Trophoblast cell (in vitro differentiated cells and primary cell): ENCODE measurements around the gene TTC36.

Experiments
- DNase-seq, 2 donors: peaks; one replicate each; pipeline ENCODE4 v3.0.0-alpha.2; 2016
- H2AFZ ChIP-seq: 2 replicates; pipeline ENCODE4 v1.6.1; 2013; ENCODE audit warnings: low read length, moderate library complexity, mild to moderate bottlenecking; ENCODE audit not compliant: insufficient read depth, poor library complexity
- H2AK5ac ChIP-seq: 2 replicates; pipeline ENCODE4 v1.6.1; 2013; ENCODE audit warnings: mild to moderate bottlenecking, low read length
- H2BK120ac ChIP-seq: 2 replicates; pipeline ENCODE4 v1.6.1; 2013; ENCODE audit warnings: low read length, mild to moderate bottlenecking, moderate library complexity; ENCODE audit not compliant: insufficient read depth, poor library complexity
- H2BK12ac ChIP-seq: 2 replicates; pipeline ENCODE4 v1.6.1; 2013; ENCODE audit warnings: mild to moderate bottlenecking, low read length, moderate library complexity
- H2BK5ac ChIP-seq: 2 replicates; pipeline ENCODE4 v1.6.1; 2013; ENCODE audit warnings: low read length, low read depth, moderate library complexity, mild to moderate bottlenecking; ENCODE audit not compliant: poor library complexity
- H3K14ac ChIP-seq: 2 replicates; pipeline ENCODE4 v1.6.1; 2013; ENCODE audit warnings: mild to moderate bottlenecking, low read length
- H3K18ac ChIP-seq: 2 replicates; pipeline ENCODE4 v1.6.1; 2013; ENCODE audit warnings: mild to moderate bottlenecking, low read length
- H3K23ac ChIP-seq: 2 replicates; pipeline ENCODE4 v1.6.1; 2013; ENCODE audit warnings: low read length
- H3K27ac ChIP-seq: 2 replicates; pipeline ENCODE4 v1.5.1; 2013; ENCODE audit warnings: low read depth, mild to moderate bottlenecking, inconsistent platforms, low read length, moderate library complexity
- H3K27me3 ChIP-seq: 2 replicates; pipeline ENCODE4 v1.6.1; 2013; ENCODE audit warnings: inconsistent platforms, mild to moderate bottlenecking, low read length, moderate library complexity; ENCODE audit not compliant: insufficient read depth
- H3K36me3 ChIP-seq, 2 experiments: 1 replicate in 1 of 2; 2 replicates in 1 of 2; pipeline ENCODE4 v1.6.1; 2013; ENCODE audit warnings: low read length in 2 of 2, mild to moderate bottlenecking in 2 of 2, moderate library complexity in 1 of 2; ENCODE audit not compliant: insufficient read depth in 2 of 2, control insufficient read depth in 1 of 2
- H3K4ac ChIP-seq: 2 replicates; pipeline ENCODE4 v1.6.1; 2013; ENCODE audit warnings: low read depth, mild to moderate bottlenecking, low read length, moderate library complexity
- H3K4me1 ChIP-seq, 2 experiments: 1 replicate in 1 of 2; 2 replicates in 1 of 2; pipeline ENCODE4 v1.6.1; 2013; ENCODE audit warnings: low read length in 2 of 2, mild to moderate bottlenecking in 2 of 2, moderate library complexity in 1 of 2; ENCODE audit not compliant: insufficient read depth in 2 of 2, control insufficient read depth in 1 of 2
- H3K4me2 ChIP-seq: 2 replicates; pipeline ENCODE4 v1.6.1; 2013; ENCODE audit warnings: inconsistent platforms, mild to moderate bottlenecking, low read length, moderate library complexity
- H3K4me3 ChIP-seq: 2 replicates; pipeline ENCODE4 v1.5.1; 2013; ENCODE audit warnings: mild to moderate bottlenecking, low read depth, low read length, inconsistent platforms
- H3K79me1 ChIP-seq: one replicate; pipeline ENCODE4 v1.6.1; 2013; ENCODE audit warnings: low read length
- H3K79me2 ChIP-seq: 2 replicates; pipeline ENCODE4 v1.6.1; 2013; ENCODE audit warnings: low read length, mild to moderate bottlenecking; ENCODE audit not compliant: control insufficient read depth, insufficient read depth, poor library complexity
- H3K9ac ChIP-seq: 2 replicates; pipeline ENCODE4 v1.6.1; 2013; ENCODE audit warnings: mild to moderate bottlenecking, low read length
- H3K9me3 ChIP-seq: 2 replicates; pipeline ENCODE4 v1.6.1; 2013; ENCODE audit warnings: low read depth, mild to moderate bottlenecking, control low read depth, inconsistent platforms, low read length; ENCODE audit not compliant: insufficient read depth
- H4K12ac ChIP-seq: 2 replicates; pipeline ENCODE4 v1.6.1; 2013; ENCODE audit warnings: low read depth, mild to moderate bottlenecking, low read length, moderate library complexity
- H4K8ac ChIP-seq: 2 replicates; pipeline ENCODE4 v1.6.1; 2013; ENCODE audit warnings: low read depth, mild to moderate bottlenecking, low read length, moderate library complexity
- H4K91ac ChIP-seq: one replicate; pipeline ENCODE4 v1.6.1; 2013; ENCODE audit warnings: low read depth, mild to moderate bottlenecking, low read length, moderate library complexity
- WGBS: extraction: QIAGEN DNeasy Blood & Tissue Kit; methylation state at CpG from one replicate; pipeline ENCODE4 v1.1.7; 2013; ENCODE audit warnings: missing lambda C conversion rate; ENCODE audit not compliant: insufficient read length, insufficient coverage; ENCODE audit errors: extremely low coverage; 5-methylcytosine and 5-hydroxymethylcytosine counted together

Gene TTC36

GRCh38 chr11:118528511-118528910 is 1.2 kb downstream of the TTC36 start:
- H3K9me3 ChIP-seq: no peaks in the 10 kb centered on the region

GRCh38 chr11:118529584-118530175 is 2.4 kb downstream of the TTC36 start:
- Histone ChIP-seq H2BK120ac (no peak overlapping the region), H3K79me2 (peaks cover 9% of the 10 kb centered on the region), H4K12ac (no peak overlapping the region), H2AK5ac (no peak overlapping the region), H3K27ac (no peak overlapping the region), H3K36me3 (peaks cover 13 to 21% of the 10 kb centered on the region in 2 experiments), H3K79me1 (peaks cover 14% of the 10 kb centered on the region), H4K91ac (no peak overlapping the region), H3K9me3 (no peaks in the 10 kb centered on the region), H3K18ac (no peak overlapping the region), H4K8ac (no peak overlapping the region), H3K4me3 (no peak overlapping the region), H2BK12ac (no peak overlapping the region), H3K9ac (no peak overlapping the region), H2BK5ac (no peak overlapping the region), H2AFZ (no peak overlapping the region), H3K27me3 (no peaks in the 10 kb centered on the region), H3K4me1 (peaks cover 10 to 15% of the 10 kb centered on the region in 2 experiments), H3K23ac (no peak overlapping the region), H3K14ac (no peak overlapping the region), H3K4me2 (no peak overlapping the region), H3K4ac (no peak overlapping the region)
- DNase-seq: no peak
- WGBS: no CpG with 5 or more reads among the region's 5 CpGs

More at GRCh38 chr11:118528511-118528910, 1.2 kb downstream of the TTC36 start:
- Histone ChIP-seq H3K36me3 (peaks cover 10 to 20% of the 10 kb centered on the region in 2 experiments), H3K27ac (no peak overlapping the region), H2BK5ac (no peak overlapping the region), H3K4ac (no peak overlapping the region), H3K79me2 (peaks cover 9% of the 10 kb centered on the region), H3K9ac (no peak overlapping the region), H3K27me3 (no peaks in the 10 kb centered on the region), H3K4me2 (no peak overlapping the region), H4K12ac (no peak overlapping the region), H4K8ac (no peak overlapping the region), H3K4me1 (peaks cover 10 to 15% of the 10 kb centered on the region in 2 experiments), H4K91ac (no peak overlapping the region), H3K4me3 (no peak overlapping the region), H2BK120ac (no peak overlapping the region), H2BK12ac (no peak overlapping the region), H3K14ac (no peak overlapping the region), H2AK5ac (no peak overlapping the region), H3K79me1 (peaks cover 14% of the 10 kb centered on the region), H3K23ac (no peak overlapping the region), H2AFZ (no peak overlapping the region), H3K18ac (no peak overlapping the region)
- no CpG with 5 or more reads among the region's 6 CpGs for WGBS
- no peak for DNase-seq

- Histone ChIP-seq H3K79me2 (peaks cover 9% of the 10 kb centered on the region), H2BK120ac (no peak overlapping the region), H3K27ac (no peak overlapping the region), H3K79me1 (peaks cover 14% of the 10 kb centered on the region), H4K91ac (peak overlapping the region; percentile 58), H3K14ac (peak overlapping the region; percentile 79), H3K9me3 (no peaks in the 10 kb centered on the region), H3K4me3 (peak overlapping the region; percentile 81), H4K12ac (peak overlapping the region; percentile 77), H2BK12ac (no peak overlapping the region), H3K9ac (no peak overlapping the region), H3K27me3 (no peaks in the 10 kb centered on the region), H2AFZ (peak overlapping the region; percentile 98), H2AK5ac (no peak overlapping the region), H2BK5ac (no peak overlapping the region), H3K36me3 (peaks cover 17 to 21% of the 10 kb centered on the region in 2 experiments), H3K23ac (no peak overlapping the region), H3K18ac (peak overlapping the region; percentile 52), H4K8ac (peak overlapping the region; percentile 89), H3K4ac (no peak overlapping the region), H3K4me1 (peaks cover 10 to 15% of the 10 kb centered on the region in 2 experiments), H3K4me2 (peak overlapping the region; percentile 66)
- no peak for DNase-seq
- no CpG with 5 or more reads among the region's 31 CpGs for WGBS
Measured at GRCh38 chr11:118530180-118530682, 3.0 kb downstream of the TTC36 start.

GRCh38 chr11:118530683-118531596 is 3.7 kb downstream of the TTC36 start, which contains the start of gene TMEM25:
Gene TMEM25 (plus strand): TSS chr11:118531192. CDS start chr11:118531802, 610 bp downstream.
- Histone ChIP-seq H4K12ac (peak within 1 kb of the TSS; percentile 79), H2BK120ac (peak within 1 kb of the TSS; percentile 57), H3K9me3 (no peaks in the 10 kb centered on the region), H3K4me2 (peak within 1 kb of the TSS; percentile 66), H2BK5ac (peak within 1 kb of the TSS; percentile 38), H3K79me2 (peaks cover 9% of the 10 kb centered on the region), H4K8ac (peak within 1 kb of the TSS; percentile 89), H3K4me3 (peak within 1 kb of the TSS; percentile 81), H2AFZ (peak within 1 kb of the TSS; percentile 98), H3K27me3 (no peaks in the 10 kb centered on the region), H3K79me1 (peaks cover 14% of the 10 kb centered on the region), H3K4me1 (peaks cover 10 to 15% of the 10 kb centered on the region in 2 experiments), H4K91ac (peak within 1 kb of the TSS; percentile 64), H2AK5ac (peak within 1 kb of the TSS; percentile 64), H3K23ac (no peak within 1 kb of the TSS), H3K27ac (peak within 1 kb of the TSS; percentile 38), H2BK12ac (peak within 1 kb of the TSS; percentile 42), H3K36me3 (peaks cover 19 to 22% of the 10 kb centered on the region in 2 experiments), H3K18ac (peak within 1 kb of the TSS; percentile 52), H3K4ac (peak within 1 kb of the TSS; percentile 64), H3K9ac (peak within 1 kb of the TSS; percentile 55), H3K14ac (peak within 1 kb of the TSS; percentile 79)
- DNase-seq: peak; percentile 54 to 65
- no CpG with 5 or more reads among the region's 94 CpGs for WGBS
